GM19043 (cell line): Measurements from ENCODE around the gene AHSG.

Experiments used
- ATAC-seq: cut with Tn5 transposase; IDR thresholded peaks from one replicate; pipeline ENCODE4 v1.9.1; 2021; ENCODE audit warnings: low read depth; ENCODE audit not compliant: unreplicated experiment

Gene AHSG

GRCh38 chr3:186636536-186636935 lies 23.7 kb downstream of the AHSG start:
- ATAC-seq = no peak

GRCh38 chr3:186637686-186638085 lies 24.8 kb downstream of the AHSG start:
- no peak for ATAC-seq

- ATAC-seq = no peak
Measured at GRCh38 chr3:186638259-186638658, 25.4 kb downstream of the AHSG start.

- no peak for ATAC-seq
Measured at GRCh38 chr3:186639778-186640472, 27.1 kb downstream of the AHSG start, which contains the start of gene FETUB. Gene FETUB, plus strand, starts transcription at chr3:186640399. Its CDS starts 62 bp downstream, at chr3:186640461.

- ATAC-seq = no peak
Measured at GRCh38 chr3:186640473-186640818, 27.6 kb downstream of the AHSG start.

- no peak for ATAC-seq
Measured at GRCh38 chr3:186640929-186641328, 28.1 kb downstream of the AHSG start.

GRCh38 chr3:186642014-186642413 lies 29.2 kb downstream of the AHSG start:
- no peak for ATAC-seq

- no peak for ATAC-seq
Measured at GRCh38 chr3:186643493-186643892, 30.6 kb downstream of the AHSG start.

GRCh38 chr3:186644683-186645082 lies 31.8 kb downstream of the AHSG start:
- ATAC-seq = no peak

- ATAC-seq = no peak
Measured at GRCh38 chr3:186646106-186646505, 33.2 kb downstream of the AHSG start.

GRCh38 chr3:186646841-186647240 lies 34.0 kb downstream of the AHSG start:
- no peak for ATAC-seq

GRCh38 chr3:186648851-186649250 lies 36.0 kb downstream of the AHSG start:
- ATAC-seq = no peak

- ATAC-seq = no peak
Measured at GRCh38 chr3:186651678-186652215, 38.9 kb downstream of the AHSG start.

- peak; percentile 98 for ATAC-seq
Measured at GRCh38 chr3:186653080-186653707, 40.3 kb downstream of the AHSG start.

- no peak for ATAC-seq
Measured at GRCh38 chr3:186653984-186654383, 41.1 kb downstream of the AHSG start.

GRCh38 chr3:186663361-186664118 lies 50.7 kb downstream of the AHSG start:
- ATAC-seq = no peak

- no peak for ATAC-seq
Measured at GRCh38 chr3:186664119-186664495, 51.2 kb downstream of the AHSG start.

- no peak for ATAC-seq
Measured at GRCh38 chr3:186664506-186664905, 51.6 kb downstream of the AHSG start.

GRCh38 chr3:186665625-186666188 lies 52.8 kb downstream of the AHSG start, which contains the start of gene HRG:
Gene HRG, plus strand, starts transcription at chr3:186666014. Its CDS starts 18 bp downstream, at chr3:186666032.
- ATAC-seq = no peak

- ATAC-seq = no peak
Measured at GRCh38 chr3:186668426-186668825, 55.6 kb downstream of the AHSG start.
